Measurements from ENCODE around the gene CABLES2. TPM values are rescaled to one million over a fixed set of nuclear protein-coding genes. Genes with fewer than 3 reads are reported as not detected.

CABLES2 gene
- total RNA-seq = 1.5 and 2.8 TPM in 2 replicates

GRCh38 chr20:62407221-62407992 is at the start of gene CABLES2:
CABLES2 (minus strand) TSS chr20:62407285; CDS start chr20:62407276, 9 bp downstream.

GRCh38 chr20:62427172-62428001 is 20.3 kb upstream of the CABLES2 start, which contains the start of gene RBBP8NL:
RBBP8NL (minus strand) TSS chr20:62427539; CDS start chr20:62419647, 7,892 bp downstream.

GRCh38 chr20:62386383-62387218 is 20.5 kb downstream of the CABLES2 start, which contains the start of gene RPS21:
RPS21 (plus strand) TSS chr20:62387103; CDS start chr20:62387339, 236 bp downstream.

GRCh38 chr20:62367136-62367632 is 39.9 kb downstream of the CABLES2 start, which contains the start of gene LAMA5:
LAMA5 (minus strand) TSS chr20:62367312; CDS start chr20:62367245, 67 bp downstream.

Other genes starting within 250 kb of the CABLES2 start
- gene MTG2, start 224.3 kb downstream of the CABLES2 start, total RNA-seq = 20.9 and 25.7 TPM in 2 replicates
- not detected in 2 replicates for gene HRH3, start 187.0 kb downstream of the CABLES2 start, total RNA-seq
- 23.0 and 32.7 TPM in 2 replicates for gene OSBPL2, start 168.8 kb downstream of the CABLES2 start, total RNA-seq
- 86.4 and 138 TPM in 2 replicates for gene ADRM1, start 104.3 kb downstream of the CABLES2 start, total RNA-seq
- 25.2 and 68.2 TPM in 2 replicates for gene LAMA5, start 40.0 kb downstream of the CABLES2 start, total RNA-seq
- gene RPS21, start 20.2 kb downstream of the CABLES2 start, total RNA-seq = 759 and 996 TPM in 2 replicates
- not detected in 2 replicates for gene RBBP8NL, start 20.3 kb upstream of the CABLES2 start, total RNA-seq
- 0.33 and 0.50 TPM in 2 replicates for gene GATA5, start 68.7 kb upstream of the CABLES2 start, total RNA-seq
- gene SLCO4A1, start 235.2 kb upstream of the CABLES2 start, total RNA-seq = 2.0 and 4.8 TPM in 2 replicates

Data from uterine smooth muscle cell (primary cell).